ENCODE results near the gene C19orf67.

- TF ChIP-seq, protein P1, sequence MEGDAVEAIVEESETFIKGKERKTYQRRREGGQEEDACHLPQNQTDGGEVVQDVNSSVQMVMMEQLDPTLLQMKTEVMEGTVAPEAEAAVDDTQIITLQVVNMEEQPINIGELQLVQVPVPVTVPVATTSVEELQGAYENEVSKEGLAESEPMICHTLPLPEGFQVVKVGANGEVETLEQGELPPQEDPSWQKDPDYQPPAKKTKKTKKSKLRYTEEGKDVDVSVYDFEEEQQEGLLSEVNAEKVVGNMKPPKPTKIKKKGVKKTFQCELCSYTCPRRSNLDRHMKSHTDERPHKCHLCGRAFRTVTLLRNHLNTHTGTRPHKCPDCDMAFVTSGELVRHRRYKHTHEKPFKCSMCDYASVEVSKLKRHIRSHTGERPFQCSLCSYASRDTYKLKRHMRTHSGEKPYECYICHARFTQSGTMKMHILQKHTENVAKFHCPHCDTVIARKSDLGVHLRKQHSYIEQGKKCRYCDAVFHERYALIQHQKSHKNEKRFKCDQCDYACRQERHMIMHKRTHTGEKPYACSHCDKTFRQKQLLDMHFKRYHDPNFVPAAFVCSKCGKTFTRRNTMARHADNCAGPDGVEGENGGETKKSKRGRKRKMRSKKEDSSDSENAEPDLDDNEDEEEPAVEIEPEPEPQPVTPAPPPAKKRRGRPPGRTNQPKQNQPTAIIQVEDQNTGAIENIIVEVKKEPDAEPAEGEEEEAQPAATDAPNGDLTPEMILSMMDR (IDR thresholded peaks at IDR 0.05), result peak in 1 of 6 experiments; percentile 8
- TF ChIP-seq POLR2A (IDR thresholded peaks at IDR 0.05), result no peak
These were observed 3.5 kb downstream of the C19orf67 start for GRCh38 chr19:14081797-14082674.
